B cell (primary cell): ENCODE measurements around the gene SMAP1. TPM values are rescaled to one million over a fixed set of nuclear protein-coding genes. Genes with fewer than 3 reads are reported as not detected.

ENCODE experiments used
- ATAC-seq: fragments of 200-7000 bp; cut with Tn5 transposase; one replicate; pipeline ENCODE4 v1.10.0; 2021; ENCODE audit warnings: low read depth, mild to moderate bottlenecking, moderate number of reproducible peaks, moderate library complexity
- CTCF ChIA-PET: fragments of 350-600 bp; sonication (Branson Sonifier 250); formaldehyde crosslinking; loops from one replicate; lab custom pipeline; 2021; ENCODE audit warnings: antibody characterized with exemption, inconsistent platforms; lab: Charles Lee
- POLR2A ChIA-PET: fragments of 350-600 bp; sonication (Branson Sonifier 250); formaldehyde crosslinking; loops from one replicate; lab custom pipeline; 2021; ENCODE audit warnings: antibody characterized with exemption; lab: Charles Lee
- DNase-seq: peaks from one replicate; pipeline ENCODE4 v3.0.0; 2013
- H2AFZ ChIP-seq: 2 replicates; pipeline ENCODE4 v1.6.1; 2012; ENCODE audit warnings: mild to moderate bottlenecking, low read depth, low read length; ENCODE audit not compliant: insufficient read depth, poor library complexity, severe bottlenecking
- H3K27ac ChIP-seq, 2 donors: 1 replicate in 1 of 2; 2 replicates in 1 of 2; pipeline ENCODE4 v1.5.1; 2012 to 2013; ENCODE audit warnings: low read length in 2 of 2, mild to moderate bottlenecking in 2 of 2, moderate library complexity in 1 of 2
- H3K27me3 ChIP-seq, 4 experiments: fragments of 200-600 bp in 1 of 4; sonication (generic) in 1 of 4; replicated peaks in 1 of 4; 1 replicate in 2 of 4; 2 replicates in 2 of 4; pipeline versions ENCODE4 v1.6.1 to v1.7.0; 2013 to 2016; ENCODE audit warnings: low read length in 3 of 4, mild to moderate bottlenecking in 2 of 4, mixed read lengths in 1 of 4, moderate library complexity in 1 of 4; ENCODE audit not compliant: insufficient read depth in 4 of 4, control insufficient read depth in 3 of 4; ENCODE audit errors: control extremely low read depth in 1 of 4
- H3K36me3 ChIP-seq, 2 experiments: replicated peaks in 1 of 2; 1 replicate in 1 of 2; 2 replicates in 1 of 2; pipeline versions ENCODE4 v1.6.1 to v1.7.1; 2013; ENCODE audit warnings: low read length in 1 of 2; ENCODE audit not compliant: insufficient read depth in 2 of 2, control insufficient read depth in 1 of 2; ENCODE audit errors: control extremely low read depth in 1 of 2, extremely low read depth in 1 of 2
- H3K4me1 ChIP-seq, 2 donors: fragments of 200-600 bp in 1 of 2; sonication (generic) in 1 of 2; 1 replicate in 1 of 2; 2 replicates in 1 of 2; pipeline versions ENCODE4 v1.5.1 to v1.6.1; 2013 to 2017; ENCODE audit warnings: low read length in 2 of 2; ENCODE audit not compliant: control insufficient read depth in 2 of 2, insufficient read depth in 2 of 2
- H3K4me2 ChIP-seq: replicated peaks from 2 replicates; pipeline ENCODE3; 2012; ENCODE audit warnings: mild to moderate bottlenecking, low read depth, low read length; ENCODE audit not compliant: poor library complexity, severe bottlenecking
- H3K4me3 ChIP-seq, 5 experiments: fragments of 200-600 bp in 1 of 5; sonication (generic) in 1 of 5; 1 replicate in 3 of 5; 2 replicates in 2 of 5; pipeline versions ENCODE4 v1.5.1 to v1.7.0; 2011 to 2016; ENCODE audit warnings: low read length in 4 of 5, mild to moderate bottlenecking in 4 of 5, low read depth in 2 of 5, control low read depth in 1 of 5, moderate library complexity in 1 of 5; ENCODE audit not compliant: insufficient read depth in 1 of 5; ENCODE audit errors: control extremely low read depth in 1 of 5, extremely low read depth in 1 of 5
- H3K79me2 ChIP-seq: fragments of 200-600 bp; sonication (generic); one replicate; pipeline ENCODE4 v1.6.0; 2016; ENCODE audit warnings: low read length; ENCODE audit not compliant: control insufficient read depth, insufficient read depth
- H3K9ac ChIP-seq: fragments of 200-600 bp; sonication (generic); 2 replicates; pipeline ENCODE4 v1.6.1; 2017; ENCODE audit warnings: mild to moderate bottlenecking, low read length, moderate library complexity
- H3K9me3 ChIP-seq, 3 donors: one replicate each; pipeline versions ENCODE4 v1.6.1 to v1.7.1; 2013; ENCODE audit warnings: low read length in 2 of 3; ENCODE audit not compliant: control insufficient read depth in 2 of 3, insufficient read depth in 1 of 3; ENCODE audit errors: control extremely low read depth in 1 of 3
- H4K20me1 ChIP-seq: 2 replicates; pipeline ENCODE4 v1.6.0; 2012; ENCODE audit warnings: mild to moderate bottlenecking, low read length; ENCODE audit not compliant: insufficient read depth, control insufficient read depth, poor library complexity, severe bottlenecking
- H3K27ac Mint-ChIP-seq: one replicate; pipeline ENCODE4 v1.8.0; 2021; ENCODE audit warnings: mixed read lengths
- H3K27me3 Mint-ChIP-seq: one replicate; pipeline ENCODE4 v1.8.0; 2021; ENCODE audit warnings: mixed read lengths
- H3K4me1 Mint-ChIP-seq: one replicate; pipeline ENCODE4 v1.8.0; 2021; ENCODE audit warnings: mixed read lengths
- H3K4me3 Mint-ChIP-seq: one replicate; pipeline ENCODE4 v1.8.0; 2021; ENCODE audit warnings: mixed read lengths
- H3K9me3 Mint-ChIP-seq: one replicate; pipeline ENCODE4 v1.8.0; 2022; ENCODE audit warnings: mixed read lengths; ENCODE audit not compliant: insufficient read depth
- EZH2 ChIP-seq: IDR thresholded peaks from 2 replicates; pipeline ENCODE4 v1.6.1; 2012; ENCODE audit warnings: borderline replicate concordance, low read depth, mild to moderate bottlenecking, moderate library complexity, low read length; ENCODE audit not compliant: insufficient read depth, poor library complexity, severe bottlenecking
- WGBS: methylation state at CpG from one replicate; pipeline ENCODE4 v1.1.5; 2013; ENCODE audit warnings: missing lambda C conversion rate; ENCODE audit not compliant: insufficient coverage; 5-methylcytosine and 5-hydroxymethylcytosine counted together
- intact Hi-C: fragments of 100-400 bp; cut with micrococcal nuclease; formaldehyde crosslinking; loops from one replicate; pipeline ENCODE4 v1.10.0; 2022
- polyA plus RNA-seq: library from polyadenylated mRNA; depleted of rRNA; stranded (reverse); fragments of >200 nt; gene quantifications from 2 replicates; pipeline ENCODE4 v1.2.3, GENCODE V29; 2012
- total RNA-seq, 2 donors: library from RNA; stranded (reverse); fragments of 120-200 nt in 1 of 2; gene quantifications; 1 replicate in 1 of 2; 2 replicates in 1 of 2; pipeline versions ENCODE4 v1.2.3 to v1.2.4, GENCODE V29; 2013 to 2022
- TF ChIP-seq, protein P1 (sequence below): fragments of 200-600 bp; IDR thresholded peaks from one replicate; pipeline ENCODE4 v1.8.0; 2022; ENCODE audit warnings: antibody characterized with exemption, mild to moderate bottlenecking

Gene SMAP1
- total and polyA plus RNA-seq, 2 donors (not counting 1 experiment from before 2014, with no cell fraction given), result 11.0 to 21.7 TPM

DNA sequence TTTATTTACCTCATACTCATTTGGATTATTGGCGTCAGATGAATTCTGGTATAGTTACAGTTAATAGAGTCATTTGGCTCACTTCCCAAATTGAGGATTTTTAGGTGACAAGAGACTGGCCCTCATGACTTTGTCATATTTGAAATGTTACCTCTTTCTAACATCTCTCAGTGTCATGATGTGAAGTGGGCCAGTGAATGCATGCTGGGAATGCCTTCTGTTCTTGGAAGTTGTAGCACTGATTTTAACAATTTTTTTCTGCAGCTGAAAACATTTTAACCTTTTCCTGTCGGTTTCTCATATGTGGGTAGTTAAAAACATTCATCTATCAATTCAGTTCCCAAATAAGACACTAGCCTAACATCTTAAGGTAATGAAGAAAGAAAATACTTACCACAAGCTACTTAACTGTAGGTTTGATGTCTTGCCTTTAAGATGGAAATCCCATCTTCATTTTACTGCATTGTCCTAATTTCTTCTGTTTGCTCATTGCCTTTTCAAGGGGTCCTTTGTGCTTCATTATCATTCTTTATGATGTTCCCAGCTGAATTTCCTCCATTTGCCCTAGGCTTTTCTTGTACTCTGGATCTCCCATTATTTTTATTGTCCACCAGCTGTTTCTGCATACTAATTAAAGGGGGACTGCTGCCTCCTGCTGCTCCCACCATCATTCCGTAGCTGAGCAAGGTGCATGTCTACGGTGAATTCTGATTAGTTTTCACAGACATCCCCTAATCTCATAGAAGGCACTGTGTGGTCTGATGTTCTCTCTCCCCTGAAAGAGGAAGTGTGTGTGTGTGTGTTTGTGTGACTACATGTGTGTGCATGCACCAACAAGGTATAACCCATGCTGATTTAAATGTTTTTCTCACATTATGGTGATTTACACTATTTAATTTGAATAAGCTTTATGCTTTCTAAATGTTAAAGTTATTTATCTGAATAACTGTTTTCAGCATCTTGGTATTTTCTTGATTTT lies 179.7 kb downstream of the SMAP1 start:
- intact Hi-C loops, result no loop called here
- no peaks in the 10 kb centered on the region for H3K27me3 ChIP-seq
- H3K9ac ChIP-seq, result no peak overlapping the region
- no peak overlapping the region for H3K27ac Mint-ChIP-seq
- H3K27me3 Mint-ChIP-seq, result no peaks in the 10 kb centered on the region
- no peak overlapping the region for H3K4me2 ChIP-seq
- no peaks in the 10 kb centered on the region for H3K9me3 Mint-ChIP-seq
- no peak overlapping the region for H3K4me3 Mint-ChIP-seq
- WGBS, result no CpG with 5 or more reads among the region's 4 CpGs
- peaks cover 0 to 11% of the 10 kb centered on the region in 2 donors for H3K4me1 ChIP-seq
- H3K4me1 Mint-ChIP-seq, result peaks cover 18% of the 10 kb centered on the region
- H3K36me3 ChIP-seq, result no peaks in the 10 kb centered on the region
- H2AFZ ChIP-seq, result no peak overlapping the region
- H4K20me1 ChIP-seq, result no peaks in the 10 kb centered on the region
- no peak overlapping the region for H3K27ac ChIP-seq
- POLR2A ChIA-PET, result no interaction called here
- no peak overlapping the region for H3K4me3 ChIP-seq
- H3K9me3 ChIP-seq, result no peaks in the 10 kb centered on the region
- DNase-seq (no peak), ATAC-seq (no peak)
- CTCF ChIA-PET, result interaction anchor here (1.8 kb wide), 1 partner anchor 10 kb away, joined by 5 read pairs; no protein-coding TSS in a partner anchor
- no peaks in the 10 kb centered on the region for H3K79me2 ChIP-seq
- TF ChIP-seq EZH2, result no peak
- TF ChIP-seq, protein P1, sequence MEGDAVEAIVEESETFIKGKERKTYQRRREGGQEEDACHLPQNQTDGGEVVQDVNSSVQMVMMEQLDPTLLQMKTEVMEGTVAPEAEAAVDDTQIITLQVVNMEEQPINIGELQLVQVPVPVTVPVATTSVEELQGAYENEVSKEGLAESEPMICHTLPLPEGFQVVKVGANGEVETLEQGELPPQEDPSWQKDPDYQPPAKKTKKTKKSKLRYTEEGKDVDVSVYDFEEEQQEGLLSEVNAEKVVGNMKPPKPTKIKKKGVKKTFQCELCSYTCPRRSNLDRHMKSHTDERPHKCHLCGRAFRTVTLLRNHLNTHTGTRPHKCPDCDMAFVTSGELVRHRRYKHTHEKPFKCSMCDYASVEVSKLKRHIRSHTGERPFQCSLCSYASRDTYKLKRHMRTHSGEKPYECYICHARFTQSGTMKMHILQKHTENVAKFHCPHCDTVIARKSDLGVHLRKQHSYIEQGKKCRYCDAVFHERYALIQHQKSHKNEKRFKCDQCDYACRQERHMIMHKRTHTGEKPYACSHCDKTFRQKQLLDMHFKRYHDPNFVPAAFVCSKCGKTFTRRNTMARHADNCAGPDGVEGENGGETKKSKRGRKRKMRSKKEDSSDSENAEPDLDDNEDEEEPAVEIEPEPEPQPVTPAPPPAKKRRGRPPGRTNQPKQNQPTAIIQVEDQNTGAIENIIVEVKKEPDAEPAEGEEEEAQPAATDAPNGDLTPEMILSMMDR, result no peak
